ENCODE data around the gene PRR29.

Gene PRR29

DNA sequence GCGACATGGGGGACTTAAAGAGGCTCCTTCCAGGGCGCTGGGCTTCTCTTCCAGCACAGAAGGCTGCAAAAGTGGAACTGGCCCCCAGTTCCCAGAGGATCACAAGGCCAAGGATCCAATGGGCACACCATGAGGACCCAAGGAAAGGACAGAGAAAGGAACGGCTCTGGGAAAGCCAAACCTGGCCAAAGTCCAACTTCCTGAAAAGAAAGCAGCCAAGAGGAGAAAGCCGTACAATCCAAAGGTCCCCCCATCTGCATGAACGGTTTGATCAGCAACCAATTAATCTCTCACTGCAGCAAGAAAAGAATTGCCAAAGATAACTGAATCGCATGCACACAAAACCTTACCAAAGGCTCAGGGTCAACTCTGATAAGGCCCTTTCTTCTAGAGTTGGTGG is 42.1 kb downstream of the PRR29 start:
- no peak for DNase-seq (ENCODE audit: low read depth in 1 of 2, low spot score in 1 of 2)

DNA sequence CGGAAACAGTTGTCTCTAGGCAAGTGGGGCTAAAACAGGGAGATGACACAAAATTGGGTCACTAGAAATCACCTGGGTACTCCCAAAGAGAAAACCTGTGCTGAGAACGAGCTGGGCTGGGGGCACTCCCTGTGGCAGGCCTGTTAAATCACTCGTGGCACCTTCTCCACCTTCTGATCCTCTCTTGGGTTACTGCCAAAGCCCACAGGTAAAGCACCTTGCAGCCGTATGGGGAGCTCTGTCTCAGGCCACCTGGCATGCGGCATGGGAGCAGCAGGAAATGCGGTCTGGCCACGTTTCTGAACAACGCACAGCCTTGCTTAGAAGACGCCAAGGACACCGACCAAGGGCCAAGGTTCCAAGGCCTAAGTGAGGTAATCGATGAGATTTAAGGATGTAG is 43.8 kb downstream of the PRR29 start:
- DNase-seq (ENCODE audit: low read depth in 1 of 2, low spot score in 1 of 2), result no peak

DNA sequence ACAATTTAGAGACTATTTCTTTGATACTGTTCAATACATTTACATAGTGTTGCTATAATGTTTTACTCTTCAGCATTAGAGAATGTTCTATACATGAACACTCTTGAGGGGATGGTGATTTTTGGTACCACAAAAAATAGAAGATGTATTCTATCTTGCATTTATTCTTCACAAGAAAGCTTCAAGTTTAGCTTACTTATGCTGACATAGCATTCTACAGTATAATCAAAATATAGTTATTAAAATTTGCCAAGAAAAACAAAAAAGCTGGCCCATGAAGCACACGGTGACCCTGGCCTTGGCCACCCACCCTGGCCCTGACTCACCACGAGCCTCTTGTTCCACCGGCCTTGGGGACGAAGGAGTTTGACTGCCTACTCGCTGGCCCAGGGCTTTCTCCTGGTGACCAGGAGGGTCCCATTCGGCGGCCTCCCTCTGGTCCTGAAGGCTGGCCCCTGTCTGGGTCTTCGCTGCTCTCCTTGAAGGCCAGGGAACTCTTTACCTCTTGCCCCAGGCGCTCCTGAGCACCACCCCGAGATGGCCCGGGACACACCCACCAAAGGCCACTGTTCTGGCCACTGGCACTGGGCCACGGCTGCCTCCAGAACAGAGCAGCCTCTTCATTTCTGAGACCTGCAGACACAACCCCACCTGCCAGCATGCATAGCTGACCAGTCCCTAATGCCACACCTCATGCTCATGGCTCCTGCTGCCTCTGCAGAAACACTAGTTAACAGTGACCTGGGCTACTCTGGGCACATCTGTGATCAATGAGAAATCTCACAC is 44.7 kb downstream of the PRR29 start:
- DNase-seq (ENCODE audit: low read depth in 1 of 2, low spot score in 1 of 2), result no peak

GRCh38 chr17:64045176-64045575 is 47.0 kb downstream of the PRR29 start:
- no peak for DNase-seq (ENCODE audit: low read depth in 1 of 2, low spot score in 1 of 2)

DNA sequence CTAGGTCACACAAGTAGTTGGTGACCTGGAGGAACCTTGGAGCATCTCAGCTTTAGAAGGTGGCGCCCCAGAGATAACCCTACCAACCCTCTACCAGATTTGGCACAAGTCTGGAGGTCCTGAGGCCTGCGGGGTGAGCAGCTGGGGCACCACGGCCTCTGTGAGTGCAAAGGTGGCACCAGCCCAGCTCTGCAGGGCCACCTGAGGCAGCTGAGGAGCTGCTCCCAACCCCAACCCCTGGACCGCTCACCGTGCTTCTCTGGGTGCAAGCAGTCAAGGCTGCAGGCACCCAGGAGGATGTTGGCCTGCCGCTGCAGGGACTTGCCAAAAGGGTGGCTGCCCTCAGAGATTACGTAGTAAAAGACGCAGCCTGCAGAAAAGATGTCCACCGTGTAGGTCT is 50.7 kb downstream of the PRR29 start:
- no peak for DNase-seq (ENCODE audit: low read depth in 1 of 2, low spot score in 1 of 2)

DNA sequence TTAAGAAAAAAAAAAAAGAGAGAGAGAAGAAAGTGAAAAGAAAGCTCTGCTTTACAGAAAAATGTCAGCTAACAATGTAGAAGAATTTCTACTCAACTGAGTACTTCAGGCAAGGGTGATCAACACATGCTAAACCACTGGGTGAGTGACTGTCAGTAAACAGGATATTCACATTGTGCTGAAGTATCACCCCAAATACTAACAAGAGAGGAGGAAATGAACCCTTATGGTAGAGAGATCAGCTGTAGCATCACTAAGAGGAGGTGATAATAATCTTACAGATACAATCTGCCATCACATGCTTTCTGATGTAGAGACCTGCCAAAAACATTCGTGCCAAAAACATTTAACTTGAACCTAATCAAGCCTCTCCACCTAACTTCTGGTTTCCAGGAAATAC is 53.0 kb downstream of the PRR29 start:
- DNase-seq (ENCODE audit: low read depth in 1 of 2, low spot score in 1 of 2), result no peak

GRCh38 chr17:64053101-64053500 is 55.0 kb downstream of the PRR29 start:
- DNase-seq (ENCODE audit: low read depth in 1 of 2, low spot score in 1 of 2), result no peak

Measured in activated T-helper 1 cell treated with anti-CD3 and anti-CD28 coated beads, Interleukin-2, amount 50 U/mL, for 16 hours (primary cell).